ENCODE measurements around the gene LCLAT1.

DNA sequence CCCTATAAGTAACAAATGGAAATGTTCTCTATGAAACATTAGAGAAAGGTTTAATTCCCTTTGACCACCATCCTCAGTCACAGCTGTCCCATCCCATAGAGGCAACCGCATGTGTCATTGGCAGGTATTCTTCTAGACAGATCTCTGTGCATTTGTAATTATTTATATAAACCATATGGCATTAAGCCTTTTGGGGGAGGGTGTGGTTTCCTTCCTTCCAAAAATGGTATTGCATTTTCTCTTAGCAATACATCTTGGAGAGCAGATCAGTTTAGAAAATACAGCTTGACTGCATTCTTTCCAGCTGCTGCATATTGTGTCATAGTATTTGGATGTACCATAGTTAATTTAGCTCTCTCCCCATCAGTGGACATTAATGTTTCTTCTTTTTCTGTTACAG, 57.7 kb downstream of the LCLAT1 start:
- TF ChIP-seq EP300 (IDR thresholded peaks at IDR 0.05) (no peak), POLR2A (IDR thresholded peaks at IDR 0.05; ENCODE audit: low read depth) (no peak), POLR2AphosphoS5 (IDR thresholded peaks at IDR 0.05) (no peak), CTCF (IDR thresholded peaks at IDR 0.05) (no peak)
